GM12865 (cell line): ENCODE results near the gene FOXO3.

Source experiments
- DNase-seq: peaks from one replicate; pipeline ENCODE4 v3.0.0; 2010; ENCODE audit warnings: low read depth
- H3K4me3 ChIP-seq: 2 replicates; pipeline ENCODE4 v1.5.1; 2011; ENCODE audit warnings: mild to moderate bottlenecking, low read depth, low read length, control low read depth
- TF ChIP-seq, protein P1 (sequence below): IDR thresholded peaks from 2 replicates; pipeline ENCODE4 v1.5.1; 2011; ENCODE audit warnings: low read length, control low read depth, low read depth, inconsistent platforms; ENCODE audit not compliant: insufficient read depth; ENCODE audit errors: missing control alignments

FOXO3 gene

DNA sequence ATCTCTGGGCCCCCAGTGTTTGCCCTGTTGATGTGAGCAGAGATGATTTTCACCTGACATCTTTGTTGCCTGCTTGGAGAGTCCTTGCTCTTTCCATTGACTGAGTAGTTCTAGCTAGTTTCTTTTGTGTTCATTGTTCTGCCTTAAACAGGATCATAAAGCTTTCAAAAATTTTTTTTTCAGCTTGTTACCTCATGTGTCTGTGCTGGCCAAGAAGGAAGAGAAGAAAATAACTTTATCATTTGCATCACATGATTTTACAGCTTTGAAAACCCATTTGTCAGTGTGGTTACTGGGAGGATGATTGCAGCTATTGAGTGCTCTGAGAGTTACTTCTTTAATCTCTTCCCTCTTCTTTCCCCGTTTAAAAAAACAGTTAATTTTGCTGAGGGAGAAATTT lies 16.0 kb downstream of the FOXO3 start:
- DNase-seq = no peak
- TF ChIP-seq, protein P1, sequence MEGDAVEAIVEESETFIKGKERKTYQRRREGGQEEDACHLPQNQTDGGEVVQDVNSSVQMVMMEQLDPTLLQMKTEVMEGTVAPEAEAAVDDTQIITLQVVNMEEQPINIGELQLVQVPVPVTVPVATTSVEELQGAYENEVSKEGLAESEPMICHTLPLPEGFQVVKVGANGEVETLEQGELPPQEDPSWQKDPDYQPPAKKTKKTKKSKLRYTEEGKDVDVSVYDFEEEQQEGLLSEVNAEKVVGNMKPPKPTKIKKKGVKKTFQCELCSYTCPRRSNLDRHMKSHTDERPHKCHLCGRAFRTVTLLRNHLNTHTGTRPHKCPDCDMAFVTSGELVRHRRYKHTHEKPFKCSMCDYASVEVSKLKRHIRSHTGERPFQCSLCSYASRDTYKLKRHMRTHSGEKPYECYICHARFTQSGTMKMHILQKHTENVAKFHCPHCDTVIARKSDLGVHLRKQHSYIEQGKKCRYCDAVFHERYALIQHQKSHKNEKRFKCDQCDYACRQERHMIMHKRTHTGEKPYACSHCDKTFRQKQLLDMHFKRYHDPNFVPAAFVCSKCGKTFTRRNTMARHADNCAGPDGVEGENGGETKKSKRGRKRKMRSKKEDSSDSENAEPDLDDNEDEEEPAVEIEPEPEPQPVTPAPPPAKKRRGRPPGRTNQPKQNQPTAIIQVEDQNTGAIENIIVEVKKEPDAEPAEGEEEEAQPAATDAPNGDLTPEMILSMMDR = no peak
- H3K4me3 ChIP-seq = no peak overlapping the region

DNA sequence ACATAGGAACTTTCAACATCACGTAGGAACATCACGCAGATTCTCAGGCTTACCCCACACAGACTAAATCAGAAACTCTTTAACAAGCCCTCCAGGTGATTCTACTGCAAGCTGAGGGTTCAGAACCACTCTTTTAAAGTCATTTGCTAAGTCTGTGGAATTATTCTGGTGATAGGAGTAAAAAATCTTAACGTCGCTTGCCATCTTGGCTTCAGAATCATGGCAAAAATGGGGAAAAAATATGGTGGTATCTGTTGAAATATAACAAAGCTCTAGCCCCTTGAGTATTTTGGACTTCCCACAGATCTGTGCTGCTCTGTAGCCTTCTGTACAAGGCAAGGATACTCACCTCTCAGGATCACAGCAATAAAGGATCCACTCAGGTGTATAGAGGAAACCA lies 17.4 kb downstream of the FOXO3 start:
- no peak overlapping the region for H3K4me3 ChIP-seq
- DNase-seq = no peak
- TF ChIP-seq, protein P1 = no peak

DNA sequence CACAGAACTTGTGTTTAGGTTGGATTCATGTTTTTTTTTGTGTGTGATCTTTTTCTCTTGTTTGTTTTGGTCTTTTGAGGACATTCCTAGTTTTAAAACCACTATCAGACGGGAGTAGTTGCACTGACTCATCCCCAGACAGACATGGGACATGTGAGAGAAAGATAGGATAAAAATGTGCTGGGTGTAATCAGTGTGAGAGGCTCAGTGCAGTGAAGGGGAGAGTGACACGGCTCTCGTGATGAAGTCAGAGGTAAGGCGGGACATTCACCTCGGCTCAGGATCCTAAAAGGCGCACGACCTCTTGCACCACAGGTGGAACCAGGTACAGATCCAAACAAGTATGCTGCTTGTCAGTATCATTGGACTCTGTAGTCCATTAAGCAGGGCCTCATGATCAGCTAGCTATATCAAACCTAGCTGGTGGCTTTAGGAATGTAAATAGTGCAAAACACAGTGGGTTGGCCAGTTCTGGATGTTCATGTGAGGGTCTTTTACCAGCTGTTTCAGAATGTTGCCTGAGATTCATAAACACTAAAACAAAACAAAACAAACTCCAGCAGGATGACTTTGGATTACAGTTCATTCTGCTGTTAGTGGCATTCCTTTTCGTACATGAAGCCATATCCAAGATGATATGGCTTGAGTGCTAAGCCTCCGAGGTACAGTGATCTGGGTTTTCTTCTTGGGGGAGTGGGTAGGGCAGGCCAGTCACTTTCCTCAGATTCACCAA lies 18.0 kb downstream of the FOXO3 start:
- TF ChIP-seq, protein P1 = no peak
- DNase-seq = no peak
- no peak overlapping the region for H3K4me3 ChIP-seq

DNA sequence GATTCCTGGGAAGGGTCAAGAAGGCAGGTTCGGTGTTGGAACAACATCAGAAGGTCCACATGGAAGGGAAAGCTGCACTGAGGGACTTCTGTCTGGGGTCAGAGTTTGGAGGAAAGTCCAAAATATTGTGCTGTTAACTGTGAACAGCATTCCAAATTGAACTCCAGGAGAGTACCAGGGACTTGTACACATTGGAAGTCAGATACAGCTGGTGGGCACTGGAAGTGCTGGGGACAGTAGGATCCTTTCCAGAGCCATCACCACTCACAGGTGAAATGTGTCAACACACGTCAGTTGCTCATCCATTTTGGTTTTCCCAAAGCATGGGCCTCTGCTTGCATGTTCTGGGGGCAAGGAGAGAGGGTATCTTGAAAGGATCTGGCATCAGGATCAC lies 18.6 kb downstream of the FOXO3 start:
- H3K4me3 ChIP-seq = no peak overlapping the region
- DNase-seq = no peak
- TF ChIP-seq, protein P1 = no peak

DNA sequence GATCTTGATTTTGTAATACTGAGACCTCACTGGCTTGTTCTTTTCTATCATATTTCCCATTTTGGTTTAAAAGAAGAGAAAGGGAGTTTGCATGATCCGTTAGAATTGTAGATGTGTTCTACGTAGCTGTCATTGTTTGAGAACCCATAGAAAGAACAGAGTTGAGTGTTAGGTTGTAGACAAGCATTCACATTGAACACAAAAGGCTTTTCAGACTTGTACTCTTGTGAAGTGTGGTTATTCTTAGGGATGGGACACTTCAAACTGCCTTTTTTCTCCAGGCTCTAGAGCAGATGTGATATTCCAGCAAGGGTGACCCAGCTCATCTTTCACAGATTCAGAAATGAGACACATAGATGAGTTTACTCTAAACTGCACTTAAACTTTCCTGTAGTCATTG lies 19.9 kb downstream of the FOXO3 start:
- DNase-seq = no peak
- TF ChIP-seq, protein P1 = no peak
- H3K4me3 ChIP-seq = no peak overlapping the region

DNA sequence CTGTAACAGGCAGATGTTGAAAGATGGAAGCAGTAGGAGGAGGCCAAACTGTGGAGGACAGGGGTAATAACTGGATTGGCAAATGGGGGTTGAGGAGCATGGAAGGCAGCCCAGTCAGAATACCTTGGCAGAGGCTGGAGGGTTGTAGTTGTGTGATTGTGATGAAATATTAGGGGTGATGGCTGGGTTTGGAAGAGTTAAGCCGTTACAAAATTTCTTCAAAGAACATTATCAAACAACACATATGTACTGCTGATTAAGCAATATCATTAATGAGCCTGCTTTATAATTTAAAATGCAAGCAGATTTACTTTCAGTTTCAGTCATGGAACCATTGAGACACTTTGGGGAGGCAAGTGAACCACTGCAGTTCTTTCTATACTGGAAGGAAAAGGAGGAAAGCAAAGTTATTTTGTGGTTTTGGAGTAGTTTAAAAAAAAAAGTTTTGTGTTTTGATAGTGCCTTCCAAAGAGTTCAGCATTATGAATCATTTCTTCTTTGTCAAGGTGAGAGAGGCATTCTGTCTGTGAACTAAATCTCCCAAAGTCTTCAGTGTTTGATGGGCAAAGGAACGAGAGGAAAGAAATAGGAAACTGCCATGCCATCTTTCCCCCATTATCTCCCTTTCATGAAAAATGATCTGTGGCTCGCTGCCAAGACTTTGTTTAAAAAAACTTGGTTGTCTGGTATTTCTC lies 20.7 kb downstream of the FOXO3 start:
- TF ChIP-seq, protein P1 = no peak
- DNase-seq = no peak
- no peak overlapping the region for H3K4me3 ChIP-seq
